ENCODE data around the gene DMRT1. TPM values are rescaled to one million over a fixed set of nuclear protein-coding genes. Genes with fewer than 3 reads are reported as not detected.

The DMRT1 gene
- total RNA-seq, 1 experiment from 2014 or later: not detected

- H3K9me2 ChIP-seq (replicated peaks; ENCODE audit: insufficient read depth, low read length): no peaks in the 10 kb centered on the region
- H3K27me3 ChIP-seq (ENCODE audit: low read length): no peaks in the 10 kb centered on the region
- H3K4me2 ChIP-seq (ENCODE audit: low read depth, low read length, poor library complexity, severe bottlenecking): no peak overlapping the region
- no peak for DNase-seq
- H3K79me2 ChIP-seq (ENCODE audit: low read length): no peaks in the 10 kb centered on the region
- H3K36me3 ChIP-seq (ENCODE audit: insufficient read depth, low read length): no peaks in the 10 kb centered on the region
- H2AFZ ChIP-seq (ENCODE audit: low read length): no peak overlapping the region
- H4K20me1 ChIP-seq (ENCODE audit: insufficient read depth, low read depth, low read length): no peaks in the 10 kb centered on the region
- H3K4me1 ChIP-seq (ENCODE audit: low read length): no peaks in the 10 kb centered on the region
- no peak overlapping the region for H3K4me3 ChIP-seq (ENCODE audit: low read length)
- H3K9me3 ChIP-seq (ENCODE audit: low read length): no peaks in the 10 kb centered on the region
- H3K27ac ChIP-seq (ENCODE audit: low read length): no peak overlapping the region
- no peak overlapping the region for H3K9ac ChIP-seq (ENCODE audit: low read length)
These were observed 135.7 kb downstream of the DMRT1 start for GRCh38 chr9:976943-977837.

- H3K27me3 ChIP-seq (ENCODE audit: low read length): no peaks in the 10 kb centered on the region
These were observed 136.6 kb downstream of the DMRT1 start for GRCh38 chr9:977838-978830.

GRCh38 chr9:979983-980382 lies 138.5 kb downstream of the DMRT1 start:
- Histone ChIP-seq H3K27ac (ENCODE audit: low read length) (no peak overlapping the region), H3K4me1 (ENCODE audit: low read length) (no peaks in the 10 kb centered on the region), H3K27me3 (ENCODE audit: low read length) (no peaks in the 10 kb centered on the region), H3K36me3 (ENCODE audit: insufficient read depth, low read length) (no peaks in the 10 kb centered on the region), H3K79me2 (ENCODE audit: low read length) (no peaks in the 10 kb centered on the region), H3K4me3 (ENCODE audit: low read length) (no peak overlapping the region), H3K4me2 (ENCODE audit: low read depth, low read length, poor library complexity, severe bottlenecking) (no peak overlapping the region), H3K9me2 (replicated peaks; ENCODE audit: insufficient read depth, low read length) (no peaks in the 10 kb centered on the region), H3K9ac (ENCODE audit: low read length) (no peak overlapping the region), H3K9me3 (ENCODE audit: low read length) (no peaks in the 10 kb centered on the region), H4K20me1 (ENCODE audit: insufficient read depth, low read depth, low read length) (no peaks in the 10 kb centered on the region), H2AFZ (ENCODE audit: low read length) (no peak overlapping the region)
- no peak for DNase-seq

More at GRCh38 chr9:977838-978830, 136.6 kb downstream of the DMRT1 start:
- no peaks in the 10 kb centered on the region for H3K9me2 ChIP-seq (replicated peaks; ENCODE audit: insufficient read depth, low read length)
- no peak overlapping the region for H3K4me3 ChIP-seq (ENCODE audit: low read length)
- no peak overlapping the region for H3K4me2 ChIP-seq (ENCODE audit: low read depth, low read length, poor library complexity, severe bottlenecking)
- H3K79me2 ChIP-seq (ENCODE audit: low read length): no peaks in the 10 kb centered on the region
- H3K9ac ChIP-seq (ENCODE audit: low read length): no peak overlapping the region
- no peaks in the 10 kb centered on the region for H4K20me1 ChIP-seq (ENCODE audit: insufficient read depth, low read depth, low read length)
- no peak overlapping the region for H3K27ac ChIP-seq (ENCODE audit: low read length)
- no peaks in the 10 kb centered on the region for H3K4me1 ChIP-seq (ENCODE audit: low read length)
- H2AFZ ChIP-seq (ENCODE audit: low read length): no peak overlapping the region
- no peaks in the 10 kb centered on the region for H3K36me3 ChIP-seq (ENCODE audit: insufficient read depth, low read length)
- DNase-seq: no peak
- H3K9me3 ChIP-seq (ENCODE audit: low read length): no peaks in the 10 kb centered on the region

GRCh38 chr9:980640-981039 lies 139.1 kb downstream of the DMRT1 start:
- H3K4me3 ChIP-seq (ENCODE audit: low read length): no peak overlapping the region
- no peaks in the 10 kb centered on the region for H4K20me1 ChIP-seq (ENCODE audit: insufficient read depth, low read depth, low read length)
- no peaks in the 10 kb centered on the region for H3K9me2 ChIP-seq (replicated peaks; ENCODE audit: insufficient read depth, low read length)
- H3K4me2 ChIP-seq (ENCODE audit: low read depth, low read length, poor library complexity, severe bottlenecking): no peak overlapping the region
- H3K27ac ChIP-seq (ENCODE audit: low read length): no peak overlapping the region
- H3K9ac ChIP-seq (ENCODE audit: low read length): no peak overlapping the region
- H3K9me3 ChIP-seq (ENCODE audit: low read length): no peaks in the 10 kb centered on the region
- H3K4me1 ChIP-seq (ENCODE audit: low read length): no peaks in the 10 kb centered on the region
- H3K27me3 ChIP-seq (ENCODE audit: low read length): no peaks in the 10 kb centered on the region
- no peak for DNase-seq
- H3K36me3 ChIP-seq (ENCODE audit: insufficient read depth, low read length): no peaks in the 10 kb centered on the region
- no peaks in the 10 kb centered on the region for H3K79me2 ChIP-seq (ENCODE audit: low read length)
- H2AFZ ChIP-seq (ENCODE audit: low read length): no peak overlapping the region

GRCh38 chr9:981491-981898 lies 140.0 kb downstream of the DMRT1 start:
- H4K20me1 ChIP-seq (ENCODE audit: insufficient read depth, low read depth, low read length): no peaks in the 10 kb centered on the region
- no peaks in the 10 kb centered on the region for H3K36me3 ChIP-seq (ENCODE audit: insufficient read depth, low read length)
- no peak overlapping the region for H3K27ac ChIP-seq (ENCODE audit: low read length)
- no peak overlapping the region for H3K4me3 ChIP-seq (ENCODE audit: low read length)
- H3K9me3 ChIP-seq (ENCODE audit: low read length): no peaks in the 10 kb centered on the region
- H3K9me2 ChIP-seq (replicated peaks; ENCODE audit: insufficient read depth, low read length): no peaks in the 10 kb centered on the region
- H3K4me2 ChIP-seq (ENCODE audit: low read depth, low read length, poor library complexity, severe bottlenecking): no peak overlapping the region
- H3K79me2 ChIP-seq (ENCODE audit: low read length): no peaks in the 10 kb centered on the region
- no peaks in the 10 kb centered on the region for H3K4me1 ChIP-seq (ENCODE audit: low read length)
- H3K9ac ChIP-seq (ENCODE audit: low read length): no peak overlapping the region
- H2AFZ ChIP-seq (ENCODE audit: low read length): no peak overlapping the region
- no peaks in the 10 kb centered on the region for H3K27me3 ChIP-seq (ENCODE audit: low read length)
- no peak for DNase-seq

GRCh38 chr9:982394-983230 lies 141.1 kb downstream of the DMRT1 start:
- H2AFZ ChIP-seq (ENCODE audit: low read length): no peak overlapping the region
- no peaks in the 10 kb centered on the region for H3K9me2 ChIP-seq (replicated peaks; ENCODE audit: insufficient read depth, low read length)
- no peaks in the 10 kb centered on the region for H3K27me3 ChIP-seq (ENCODE audit: low read length)
- no peak overlapping the region for H3K4me3 ChIP-seq (ENCODE audit: low read length)
- no peaks in the 10 kb centered on the region for H3K9me3 ChIP-seq (ENCODE audit: low read length)
- H3K9ac ChIP-seq (ENCODE audit: low read length): no peak overlapping the region
- no peaks in the 10 kb centered on the region for H4K20me1 ChIP-seq (ENCODE audit: insufficient read depth, low read depth, low read length)
- no peak overlapping the region for H3K27ac ChIP-seq (ENCODE audit: low read length)
- H3K79me2 ChIP-seq (ENCODE audit: low read length): no peaks in the 10 kb centered on the region
- no peaks in the 10 kb centered on the region for H3K4me1 ChIP-seq (ENCODE audit: low read length)
- no peak overlapping the region for H3K4me2 ChIP-seq (ENCODE audit: low read depth, low read length, poor library complexity, severe bottlenecking)
- no peak for DNase-seq
- no peaks in the 10 kb centered on the region for H3K36me3 ChIP-seq (ENCODE audit: insufficient read depth, low read length)

- Histone ChIP-seq H3K4me3 (ENCODE audit: low read length) (no peak overlapping the region), H3K4me2 (ENCODE audit: low read depth, low read length, poor library complexity, severe bottlenecking) (no peak overlapping the region), H3K9me2 (replicated peaks; ENCODE audit: insufficient read depth, low read length) (no peaks in the 10 kb centered on the region), H2AFZ (ENCODE audit: low read length) (no peak overlapping the region), H3K36me3 (ENCODE audit: insufficient read depth, low read length) (no peaks in the 10 kb centered on the region), H3K79me2 (ENCODE audit: low read length) (no peaks in the 10 kb centered on the region), H3K9ac (ENCODE audit: low read length) (no peak overlapping the region), H3K4me1 (ENCODE audit: low read length) (no peaks in the 10 kb centered on the region), H3K27me3 (ENCODE audit: low read length) (no peaks in the 10 kb centered on the region), H4K20me1 (ENCODE audit: insufficient read depth, low read depth, low read length) (no peaks in the 10 kb centered on the region), H3K27ac (ENCODE audit: low read length) (no peak overlapping the region), H3K9me3 (ENCODE audit: low read length) (peaks cover under 1% of the 10 kb centered on the region)
- DNase-seq: no peak
These were observed 152.5 kb downstream of the DMRT1 start for GRCh38 chr9:994005-994404.
